GM18520 (cell line): Measurements from ENCODE around the gene DPEP2.
A peak's percentile ranks its signal among the peaks of the same experiment; 100 is the strongest.
"Not testable (repeated sequence)": the region's sequence is repeated elsewhere in the genome, so short reads cannot be mapped to it uniquely, and the experiment has no call there.

Experiments
- ATAC-seq: cut with Tn5 transposase; IDR thresholded peaks from one replicate; pipeline ENCODE4 v1.9.1; 2021; ENCODE audit not compliant: unreplicated experiment

The DPEP2 gene

GRCh38 chr16:67977469-67978227 is 21.6 kb downstream of the DPEP2 start:
- no peak for ATAC-seq

- ATAC-seq, result no peak
Measured at GRCh38 chr16:67977005-67977404, 22.3 kb downstream of the DPEP2 start.

GRCh38 chr16:67976205-67976604 is 23.1 kb downstream of the DPEP2 start:
- no peak for ATAC-seq

- ATAC-seq, result no peak
Measured at GRCh38 chr16:67975321-67976105, 23.8 kb downstream of the DPEP2 start.

GRCh38 chr16:67972285-67972684 is 27.0 kb downstream of the DPEP2 start:
- not testable (repeated sequence) for ATAC-seq

- no peak for ATAC-seq
Measured at GRCh38 chr16:67971111-67971510, 28.2 kb downstream of the DPEP2 start.

- ATAC-seq, result no peak
Measured at GRCh38 chr16:67969254-67970039, 29.8 kb downstream of the DPEP2 start.

- peak; percentile 66 for ATAC-seq
Measured at GRCh38 chr16:67968400-67969253, 30.7 kb downstream of the DPEP2 start, which contains the start of gene SLC12A4. TSS of gene SLC12A4 (minus strand) at chr16:67968637. CDS start at chr16:67968553, 84 bp downstream.

GRCh38 chr16:67967958-67968399 is 31.3 kb downstream of the DPEP2 start:
- ATAC-seq, result peak; percentile 7

- no peak for ATAC-seq
Measured at GRCh38 chr16:67967183-67967957, 31.9 kb downstream of the DPEP2 start.

GRCh38 chr16:67966549-67967182 is 32.6 kb downstream of the DPEP2 start:
- ATAC-seq, result no peak

- no peak for ATAC-seq
Measured at GRCh38 chr16:67965668-67966548, 33.4 kb downstream of the DPEP2 start.

- no peak for ATAC-seq
Measured at GRCh38 chr16:67964477-67965131, 34.7 kb downstream of the DPEP2 start.

- no peak for ATAC-seq
Measured at GRCh38 chr16:67963662-67964321, 35.5 kb downstream of the DPEP2 start.

GRCh38 chr16:67963292-67963661 is 36.0 kb downstream of the DPEP2 start:
- ATAC-seq, result no peak

- ATAC-seq, result no peak
Measured at GRCh38 chr16:67962135-67962534, 37.1 kb downstream of the DPEP2 start.

- no peak for ATAC-seq
Measured at GRCh38 chr16:67961551-67961957, 37.7 kb downstream of the DPEP2 start.
